Epithelial cell of esophagus (primary cell): Measurements from ENCODE around the gene PIK3C2G.
"Not testable (repeated sequence)": the region's sequence is repeated elsewhere in the genome, so short reads cannot be mapped to it uniquely, and the experiment has no call there.

Experiments used
- DNase-seq: peaks from one replicate; pipeline ENCODE4 v3.0.0; 2010; ENCODE audit warnings: low read depth
- H3K4me3 ChIP-seq: 2 replicates; pipeline ENCODE4 v1.5.1; 2011; ENCODE audit warnings: mild to moderate bottlenecking, low read length, control low read depth
- TF ChIP-seq, protein P1 (sequence below): IDR thresholded peaks from 2 replicates; pipeline ENCODE4 v1.5.1; 2011; ENCODE audit warnings: low read depth, mild to moderate bottlenecking, low read length, control low read depth, inconsistent platforms; ENCODE audit not compliant: insufficient read depth; ENCODE audit errors: missing control alignments

PIK3C2G gene

DNA sequence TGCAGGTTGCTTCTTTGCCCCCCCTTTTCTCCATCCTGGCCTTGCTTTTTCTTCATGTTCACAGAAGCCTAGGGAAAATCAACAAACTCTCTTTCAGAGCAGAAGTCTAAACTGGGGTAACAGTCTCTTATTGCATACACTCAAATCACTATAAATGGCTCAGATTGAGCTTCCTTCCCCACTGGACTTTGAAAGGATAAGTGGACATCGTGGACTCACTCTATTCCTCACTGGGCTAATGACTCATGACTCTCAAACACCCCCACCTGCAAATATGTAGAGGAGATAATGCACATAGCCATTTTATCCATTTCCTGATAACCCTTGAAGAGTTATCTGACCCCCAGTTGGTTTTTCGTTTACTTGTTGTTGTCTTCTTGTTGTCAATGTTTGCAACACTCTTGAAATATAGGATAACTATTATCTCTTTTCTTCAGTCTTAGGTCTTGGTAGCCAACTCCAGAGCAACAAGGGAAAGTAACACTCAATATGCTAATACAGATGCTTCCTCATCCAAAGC lies 221.3 kb downstream of the PIK3C2G start:
- no peak for DNase-seq
- H3K4me3 ChIP-seq = no peak overlapping the region
- TF ChIP-seq, protein P1, sequence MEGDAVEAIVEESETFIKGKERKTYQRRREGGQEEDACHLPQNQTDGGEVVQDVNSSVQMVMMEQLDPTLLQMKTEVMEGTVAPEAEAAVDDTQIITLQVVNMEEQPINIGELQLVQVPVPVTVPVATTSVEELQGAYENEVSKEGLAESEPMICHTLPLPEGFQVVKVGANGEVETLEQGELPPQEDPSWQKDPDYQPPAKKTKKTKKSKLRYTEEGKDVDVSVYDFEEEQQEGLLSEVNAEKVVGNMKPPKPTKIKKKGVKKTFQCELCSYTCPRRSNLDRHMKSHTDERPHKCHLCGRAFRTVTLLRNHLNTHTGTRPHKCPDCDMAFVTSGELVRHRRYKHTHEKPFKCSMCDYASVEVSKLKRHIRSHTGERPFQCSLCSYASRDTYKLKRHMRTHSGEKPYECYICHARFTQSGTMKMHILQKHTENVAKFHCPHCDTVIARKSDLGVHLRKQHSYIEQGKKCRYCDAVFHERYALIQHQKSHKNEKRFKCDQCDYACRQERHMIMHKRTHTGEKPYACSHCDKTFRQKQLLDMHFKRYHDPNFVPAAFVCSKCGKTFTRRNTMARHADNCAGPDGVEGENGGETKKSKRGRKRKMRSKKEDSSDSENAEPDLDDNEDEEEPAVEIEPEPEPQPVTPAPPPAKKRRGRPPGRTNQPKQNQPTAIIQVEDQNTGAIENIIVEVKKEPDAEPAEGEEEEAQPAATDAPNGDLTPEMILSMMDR = no peak

DNA sequence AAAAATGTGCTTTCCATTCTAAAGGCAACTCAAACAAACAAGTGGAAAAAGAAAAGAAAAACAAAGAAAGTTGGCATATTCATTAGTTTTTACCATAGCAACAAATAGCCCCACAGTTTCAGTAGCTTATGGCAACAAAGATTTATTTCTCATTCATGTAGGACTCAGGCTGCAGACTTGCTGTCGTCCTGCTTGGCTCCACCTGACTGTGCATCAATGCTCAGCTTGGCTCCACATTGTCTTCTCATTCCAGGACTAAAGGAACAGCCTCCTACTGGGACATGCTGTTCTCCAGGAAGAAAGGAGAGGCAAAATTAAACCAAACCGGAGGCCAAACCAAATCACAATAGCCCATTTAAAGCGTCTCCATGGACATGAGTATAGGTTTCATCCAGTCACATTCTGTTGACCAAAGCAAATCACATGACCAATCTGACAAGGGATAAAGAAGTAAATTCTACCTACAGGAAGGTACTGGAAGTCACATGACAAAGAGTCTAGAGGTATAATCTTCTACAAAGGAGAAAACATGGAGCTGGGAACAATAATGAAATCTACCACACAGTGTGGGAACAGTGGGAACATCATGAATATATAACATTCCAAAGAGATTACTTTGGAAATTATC lies 222.5 kb downstream of the PIK3C2G start:
- DNase-seq = no peak
- TF ChIP-seq, protein P1 = no peak
- no peak overlapping the region for H3K4me3 ChIP-seq

DNA sequence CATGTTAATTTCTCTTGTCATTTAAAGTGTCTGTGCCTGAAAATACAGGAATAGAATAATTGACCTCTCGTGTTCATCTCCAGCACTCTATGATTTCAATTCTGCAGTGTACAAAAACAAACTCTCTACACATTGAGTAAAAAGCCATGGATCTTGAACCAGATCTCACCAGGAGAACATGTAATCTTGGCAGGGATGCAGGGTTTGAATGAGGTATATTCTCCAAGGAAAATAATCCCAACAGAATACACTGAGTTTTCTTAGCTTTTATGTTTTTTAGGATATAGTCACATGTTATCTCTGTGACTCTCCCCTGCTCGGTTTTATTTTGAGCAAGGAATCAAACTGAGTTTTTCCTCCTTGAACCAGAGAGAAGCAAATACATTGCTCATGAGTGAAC lies 224.7 kb downstream of the PIK3C2G start:
- TF ChIP-seq, protein P1 = no peak
- H3K4me3 ChIP-seq = no peak overlapping the region
- DNase-seq = no peak

DNA sequence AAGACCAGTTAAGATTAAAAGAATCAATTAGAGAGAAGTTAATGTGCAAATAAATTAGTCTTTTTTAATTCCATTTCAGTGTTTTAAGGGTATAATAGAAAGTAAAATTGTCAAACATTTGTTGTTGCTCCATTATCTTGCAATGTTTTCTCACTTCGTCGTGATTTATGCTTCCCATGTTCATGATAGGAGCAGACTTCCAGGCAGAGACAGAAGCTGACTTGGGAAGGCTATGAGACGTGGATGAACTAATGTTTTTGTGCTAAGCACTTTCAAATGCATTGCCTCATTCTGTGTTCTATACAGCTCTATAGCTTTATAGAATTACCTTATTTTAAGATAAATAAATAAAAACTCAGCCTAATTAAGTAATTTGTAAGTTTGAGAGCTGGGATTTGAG lies 226.2 kb downstream of the PIK3C2G start:
- DNase-seq = no peak
- TF ChIP-seq, protein P1 = no peak
- no peak overlapping the region for H3K4me3 ChIP-seq

DNA sequence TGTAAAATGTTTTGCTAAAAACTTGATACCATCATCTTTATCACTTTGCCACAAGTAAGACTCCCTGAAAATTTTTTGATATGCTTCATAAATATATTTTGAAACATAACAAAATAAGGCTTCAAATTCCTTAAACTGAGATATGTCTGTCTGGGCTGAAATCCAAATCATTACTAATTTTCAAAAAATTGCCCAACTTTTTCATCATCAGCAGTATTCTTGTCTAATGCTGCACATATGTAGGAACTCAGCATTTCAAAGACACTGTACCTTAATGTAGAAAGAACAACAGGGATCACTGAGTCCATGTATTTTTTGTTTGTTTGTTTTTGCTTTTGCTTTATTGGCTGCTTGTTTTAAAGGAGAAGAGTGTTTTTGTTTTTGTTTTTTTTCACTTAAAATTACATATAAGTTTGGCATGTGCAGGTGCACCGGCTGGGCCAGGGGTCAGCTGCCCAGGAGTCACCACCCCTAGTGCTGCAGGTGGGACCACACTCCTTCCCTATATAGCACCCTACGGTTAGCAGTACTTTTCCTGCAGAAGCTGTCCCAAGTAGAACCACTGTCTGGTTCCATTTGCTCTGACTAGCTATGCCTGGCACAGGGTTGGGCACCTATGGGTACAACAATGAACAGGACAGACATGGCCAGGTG lies 231.2 kb downstream of the PIK3C2G start:
- H3K4me3 ChIP-seq = no peak overlapping the region
- peak; percentile 40 for DNase-seq
- TF ChIP-seq, protein P1 = no peak

DNA sequence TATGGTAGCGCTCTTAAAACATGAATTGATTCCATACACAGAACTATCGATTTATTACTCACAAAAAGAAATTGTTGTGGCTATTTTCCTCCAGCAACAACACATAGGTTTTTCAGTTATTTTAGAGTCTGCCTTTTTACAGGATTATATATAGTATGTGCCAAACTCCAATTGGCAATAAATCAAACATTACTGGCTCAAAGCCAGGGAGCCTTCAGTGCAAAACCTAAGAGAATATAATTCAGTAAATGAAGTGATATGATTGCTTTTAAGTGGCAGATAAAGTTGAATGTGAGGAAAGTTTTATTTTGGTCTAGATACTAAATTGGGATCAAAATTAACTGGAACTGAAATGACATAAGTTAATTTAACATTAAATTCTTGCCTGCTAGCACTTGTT lies 234.8 kb downstream of the PIK3C2G start:
- H3K4me3 ChIP-seq = no peak overlapping the region
- TF ChIP-seq, protein P1 = no peak
- DNase-seq = no peak

DNA sequence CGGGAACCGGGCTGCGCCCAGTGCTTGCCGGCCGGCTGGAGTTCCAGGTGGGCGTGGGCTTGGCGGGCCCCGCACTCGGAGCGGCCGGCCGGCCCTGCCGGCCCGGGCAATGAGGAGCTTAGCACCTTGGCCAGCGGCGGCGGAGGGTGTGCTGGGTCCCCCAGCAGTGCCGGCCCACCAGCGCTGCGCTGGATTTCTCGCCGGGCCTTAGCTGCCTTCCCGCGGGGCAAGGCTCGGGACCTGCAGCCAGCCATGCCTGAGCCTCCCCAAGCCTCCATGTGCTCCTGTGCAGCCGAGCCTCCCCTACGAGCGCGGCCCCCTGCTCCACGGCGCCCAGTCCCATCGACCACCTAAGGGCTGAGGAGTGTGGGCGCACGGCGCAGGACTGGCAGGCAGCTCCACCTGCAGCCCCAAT lies 238.8 kb downstream of the PIK3C2G start:
- not testable (repeated sequence) for H3K4me3 ChIP-seq, DNase-seq

DNA sequence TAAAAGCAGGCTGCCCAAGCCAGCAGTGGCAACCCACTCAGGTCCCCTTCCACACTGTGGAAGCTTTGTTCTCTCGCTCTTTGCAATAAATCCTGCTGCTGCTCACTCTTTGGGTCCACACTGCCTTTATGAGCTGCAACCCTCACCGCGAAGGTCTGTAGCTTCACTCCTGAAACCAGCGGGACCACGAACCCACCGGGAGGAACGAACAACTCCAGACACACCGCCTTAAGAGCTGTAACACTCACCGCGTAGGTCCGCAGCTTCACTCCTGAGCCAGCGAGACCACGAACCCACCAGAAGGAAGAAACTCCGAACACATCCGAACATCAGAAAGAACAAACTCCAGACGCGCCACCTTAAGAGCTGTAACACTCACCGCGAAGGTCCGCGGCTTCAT lies 239.4 kb downstream of the PIK3C2G start:
- DNase-seq, H3K4me3 ChIP-seq: not testable (repeated sequence)
